GM19324 (cell line): ENCODE data around the gene EML6.

Experiments used
- ATAC-seq: cut with Tn5 transposase; IDR thresholded peaks from one replicate; pipeline ENCODE4 v1.9.1; 2021; ENCODE audit warnings: mild to moderate bottlenecking, moderate library complexity; ENCODE audit not compliant: unreplicated experiment, low FRiP score

EML6 gene

GRCh38 chr2:54750040-54750439, 26.6 kb downstream of the EML6 start:
- no peak for ATAC-seq

GRCh38 chr2:54752439-54752838, 29.0 kb downstream of the EML6 start:
- ATAC-seq = no peak

GRCh38 chr2:54755641-54756326, 32.3 kb downstream of the EML6 start:
- peak; percentile 65 for ATAC-seq

- ATAC-seq = no peak
These were observed 34.0 kb downstream of the EML6 start for GRCh38 chr2:54757500-54757899.

- no peak for ATAC-seq
These were observed 35.5 kb downstream of the EML6 start for GRCh38 chr2:54758951-54759350.

- ATAC-seq = no peak
These were observed 36.8 kb downstream of the EML6 start for GRCh38 chr2:54760310-54760709.

GRCh38 chr2:54763636-54764291, 40.3 kb downstream of the EML6 start:
- ATAC-seq = no peak

GRCh38 chr2:54767921-54768320, 44.5 kb downstream of the EML6 start:
- no peak for ATAC-seq

GRCh38 chr2:54768772-54769428, 45.4 kb downstream of the EML6 start:
- no peak for ATAC-seq

- ATAC-seq = no peak
These were observed 46.7 kb downstream of the EML6 start for GRCh38 chr2:54770211-54770610.

- no peak for ATAC-seq
These were observed 47.2 kb downstream of the EML6 start for GRCh38 chr2:54770676-54771075.

GRCh38 chr2:54771166-54771885, 47.9 kb downstream of the EML6 start:
- no peak for ATAC-seq

- no peak for ATAC-seq
These were observed 48.6 kb downstream of the EML6 start for GRCh38 chr2:54772110-54772509.

- ATAC-seq = no peak
These were observed 49.1 kb downstream of the EML6 start for GRCh38 chr2:54772531-54772930.

- ATAC-seq = no peak
These were observed 49.8 kb downstream of the EML6 start for GRCh38 chr2:54773233-54773632.

- no peak for ATAC-seq
These were observed 50.4 kb downstream of the EML6 start for GRCh38 chr2:54773838-54774237.

GRCh38 chr2:54775710-54776109, 52.2 kb downstream of the EML6 start:
- no peak for ATAC-seq

GRCh38 chr2:54776494-54776893, 53.0 kb downstream of the EML6 start:
- no peak for ATAC-seq

GRCh38 chr2:54783349-54783748, 59.9 kb downstream of the EML6 start:
- ATAC-seq = no peak

- ATAC-seq = no peak
These were observed 63.8 kb downstream of the EML6 start for GRCh38 chr2:54787270-54787669.

GRCh38 chr2:54787755-54788366, 64.4 kb downstream of the EML6 start:
- no peak for ATAC-seq
